HG02840 (cell line): ENCODE measurements around the gene PHKA1.
"Not testable (repeated sequence)": the region's sequence is repeated elsewhere in the genome, so short reads cannot be mapped to it uniquely, and the experiment has no call there.

ENCODE experiments used
- ATAC-seq: cut with Tn5 transposase; IDR thresholded peaks from one replicate; pipeline ENCODE4 v1.9.1; 2021; ENCODE audit warnings: mild to moderate bottlenecking, moderate library complexity, moderate number of reproducible peaks; ENCODE audit not compliant: unreplicated experiment, low FRiP score

Gene PHKA1

GRCh38 chrX:72713599-72714477 lies at the start of gene PHKA1:
Gene PHKA1 (minus strand): TSS chrX:72714306. CDS start chrX:72713880, 426 bp downstream.
- ATAC-seq, result not testable (repeated sequence)

GRCh38 chrX:72760454-72760853 lies 46.3 kb upstream of the PHKA1 start:
- ATAC-seq, result not testable (repeated sequence)

- not testable (repeated sequence) for ATAC-seq
These were observed 34.4 kb upstream of the PHKA1 start for GRCh38 chrX:72748545-72748944.

DNA sequence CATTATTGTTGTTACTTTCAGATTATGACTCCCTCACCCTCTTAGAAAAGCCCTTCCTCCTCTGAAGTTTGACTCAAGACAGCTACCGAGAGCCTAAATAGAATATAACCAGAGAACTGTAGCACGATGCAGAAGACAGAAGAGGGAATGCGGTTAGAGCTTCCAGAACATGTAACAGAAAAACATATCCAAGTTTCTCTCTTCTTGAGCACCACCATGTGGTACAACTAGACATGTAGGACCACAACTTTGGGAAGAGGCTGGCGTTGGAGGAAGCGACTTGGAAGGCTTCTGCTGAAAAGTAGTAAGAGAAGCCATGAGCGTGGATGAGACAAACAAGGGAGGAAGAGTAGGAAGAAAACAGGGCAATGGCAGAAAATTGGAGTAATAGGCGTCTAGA lies 31.4 kb upstream of the PHKA1 start:
- not testable (repeated sequence) for ATAC-seq

GRCh38 chrX:72735561-72735960 lies 21.5 kb upstream of the PHKA1 start:
- ATAC-seq, result no peak

GRCh38 chrX:72733636-72734035 lies 19.5 kb upstream of the PHKA1 start:
- ATAC-seq, result not testable (repeated sequence)

- no peak for ATAC-seq
These were observed 13.7 kb upstream of the PHKA1 start for GRCh38 chrX:72727846-72728245.

- ATAC-seq, result no peak
These were observed 2.7 kb upstream of the PHKA1 start for GRCh38 chrX:72716766-72717165.

GRCh38 chrX:72715546-72715945 lies 1.4 kb upstream of the PHKA1 start:
- ATAC-seq, result no peak

DNA sequence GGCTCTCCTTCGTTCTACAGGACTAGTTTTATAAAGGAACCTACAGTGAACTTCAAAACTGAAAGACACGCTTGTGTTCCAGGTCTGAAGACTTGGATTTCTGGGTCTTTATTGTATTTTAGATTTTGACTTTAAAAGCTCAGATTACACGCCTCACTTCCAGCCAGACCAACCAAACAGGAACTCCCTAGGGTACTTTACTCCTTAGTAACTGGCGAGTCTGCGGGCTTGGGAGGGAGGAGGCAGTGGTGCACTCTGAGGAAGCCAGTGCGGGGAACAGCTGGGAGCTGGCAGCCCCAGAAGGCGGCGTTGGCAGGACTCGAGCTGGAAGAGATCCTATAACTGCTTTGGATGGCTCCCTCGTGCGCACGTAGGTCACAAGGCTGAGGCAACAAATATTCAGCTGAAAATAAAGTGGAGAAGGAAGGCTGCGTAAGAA lies 391 bp upstream of the PHKA1 start:
- no peak for ATAC-seq

DNA sequence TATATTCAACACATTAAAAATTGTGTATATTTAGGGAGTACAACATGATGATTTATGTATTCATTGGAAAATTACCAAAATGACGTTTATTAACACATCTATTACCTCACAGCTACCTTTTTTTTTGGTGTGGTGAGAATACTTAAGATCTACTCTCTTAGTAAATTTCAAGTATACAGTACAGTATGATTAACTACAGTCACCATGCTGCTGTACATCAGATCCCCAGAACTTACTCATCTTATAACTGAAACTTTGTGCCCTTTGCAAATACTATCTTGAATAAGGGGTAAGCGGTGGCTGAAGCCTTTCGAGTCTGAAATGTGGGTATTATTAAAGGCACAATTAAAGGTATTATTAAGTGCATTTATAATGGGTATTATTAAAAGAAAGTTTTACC lies 976 bp downstream of the PHKA1 start:
- no peak for ATAC-seq

DNA sequence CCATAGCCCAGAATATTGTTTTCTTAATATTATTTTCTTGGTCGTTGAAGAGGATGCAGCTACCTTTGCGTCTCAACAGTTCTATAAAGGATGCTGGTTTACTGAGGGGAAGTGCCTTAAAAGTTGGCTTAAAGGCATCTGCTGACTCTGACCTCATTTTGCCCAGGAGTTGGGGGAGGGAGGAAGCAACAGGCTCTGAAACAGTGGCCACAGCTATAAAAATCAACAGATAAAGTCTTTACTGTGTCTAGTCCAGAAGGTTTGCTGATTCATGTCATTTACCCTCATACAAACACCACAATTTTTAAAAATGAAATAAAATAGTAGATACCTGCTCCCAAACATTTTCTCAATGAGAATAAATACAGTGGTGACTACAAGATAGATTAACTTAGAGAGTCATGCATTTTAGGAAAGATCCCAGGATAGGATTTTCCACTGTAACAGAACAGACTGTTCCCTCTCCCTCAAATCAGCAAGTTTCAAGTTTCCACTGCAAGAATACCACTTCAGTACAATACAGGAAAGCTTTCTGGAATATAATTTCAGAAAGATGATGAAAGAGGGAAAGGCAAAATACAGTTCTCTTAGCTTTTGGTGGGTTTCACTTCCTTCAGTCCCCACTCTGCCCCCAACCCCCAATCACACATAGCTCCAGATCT lies 1.9 kb downstream of the PHKA1 start:
- ATAC-seq, result no peak

- no peak for ATAC-seq
These were observed 8.3 kb downstream of the PHKA1 start for GRCh38 chrX:72705814-72706213.

GRCh38 chrX:72705111-72705510 lies 9.0 kb downstream of the PHKA1 start:
- no peak for ATAC-seq

- no peak for ATAC-seq
These were observed 19.9 kb downstream of the PHKA1 start for GRCh38 chrX:72694170-72694569.

DNA sequence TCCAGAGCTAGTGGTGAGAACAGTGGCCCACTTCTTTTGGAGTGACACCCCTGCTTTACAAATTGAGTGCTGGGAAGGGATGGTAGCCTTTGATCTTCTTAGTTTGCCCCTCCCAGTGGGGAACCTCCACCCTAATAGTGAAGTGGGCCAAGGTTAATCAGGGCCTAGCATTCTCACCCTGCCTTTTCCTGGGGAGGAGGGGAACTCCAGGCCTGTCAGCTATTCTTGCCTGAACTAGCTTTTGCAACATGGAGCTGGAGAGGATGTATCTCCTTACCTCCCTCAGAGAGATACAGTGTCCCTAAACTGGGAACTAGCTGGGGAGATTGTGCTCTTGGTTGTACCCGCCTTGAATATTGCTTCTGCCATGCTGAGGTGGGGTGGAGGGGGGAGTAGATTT lies 20.6 kb downstream of the PHKA1 start:
- ATAC-seq, result no peak

GRCh38 chrX:72687396-72687795 lies 26.7 kb downstream of the PHKA1 start:
- no peak for ATAC-seq

DNA sequence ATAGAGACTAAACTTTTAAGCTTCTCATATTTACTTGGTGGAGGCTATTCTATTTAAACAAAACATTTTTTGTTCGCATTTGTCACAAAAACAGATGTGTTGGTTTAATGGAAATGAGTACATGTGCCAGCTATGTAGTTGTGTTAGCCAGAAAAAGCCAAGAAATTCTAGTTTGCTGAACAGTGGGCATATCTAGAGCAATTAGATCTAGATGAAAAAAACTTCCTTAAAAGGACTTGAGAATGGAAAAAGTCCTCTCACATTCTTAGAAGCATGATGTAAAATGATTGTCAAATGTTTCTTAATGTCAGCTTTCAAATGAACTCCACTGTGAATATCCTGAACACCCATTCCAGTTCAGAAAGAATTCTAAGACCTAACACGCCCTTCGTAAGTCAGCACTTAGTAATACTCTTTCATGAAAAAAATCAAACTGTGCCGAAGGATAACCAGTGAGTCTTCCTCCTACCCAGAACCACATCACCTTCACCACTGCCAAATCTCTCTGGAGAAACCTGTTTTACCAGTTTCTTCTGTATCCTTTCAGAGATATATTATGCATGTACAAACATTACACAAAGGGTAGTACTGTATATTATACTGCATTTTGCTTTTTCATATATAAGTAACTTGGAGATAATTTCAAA lies 28.2 kb downstream of the PHKA1 start:
- ATAC-seq, result no peak

DNA sequence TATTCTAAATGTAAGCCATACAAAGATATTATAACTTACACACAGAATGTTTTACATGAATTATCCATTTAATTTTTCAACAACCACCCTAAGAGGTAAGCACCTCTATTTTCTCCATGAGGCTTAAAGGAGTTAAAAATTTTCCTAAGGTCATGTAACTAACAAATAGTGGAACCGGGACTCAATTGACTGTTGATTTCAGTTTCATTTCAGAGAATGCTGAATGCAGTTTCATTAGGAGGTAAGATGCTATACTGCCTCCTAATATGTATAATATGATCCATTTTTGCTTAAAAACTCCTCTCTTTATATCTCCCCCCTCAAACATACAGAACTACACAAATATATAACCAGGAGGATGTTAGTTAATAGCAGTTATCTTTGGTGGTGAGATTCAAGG lies 29.1 kb downstream of the PHKA1 start:
- ATAC-seq, result no peak

- ATAC-seq, result no peak
These were observed 30.5 kb downstream of the PHKA1 start for GRCh38 chrX:72683631-72684030.

- ATAC-seq, result no peak
These were observed 37.6 kb downstream of the PHKA1 start for GRCh38 chrX:72676465-72676864.
